Measurements from ENCODE around the gene DPP6. TPM values are rescaled to one million over a fixed set of nuclear protein-coding genes. Genes with fewer than 3 reads are reported as not detected.

Gene DPP6
- total and polyA plus RNA-seq, 2 of the 8 experiments (the other 6 are each of a cell fraction or from before 2014, with no cell fraction given) = 4.7 to 6.8 TPM

DNA sequence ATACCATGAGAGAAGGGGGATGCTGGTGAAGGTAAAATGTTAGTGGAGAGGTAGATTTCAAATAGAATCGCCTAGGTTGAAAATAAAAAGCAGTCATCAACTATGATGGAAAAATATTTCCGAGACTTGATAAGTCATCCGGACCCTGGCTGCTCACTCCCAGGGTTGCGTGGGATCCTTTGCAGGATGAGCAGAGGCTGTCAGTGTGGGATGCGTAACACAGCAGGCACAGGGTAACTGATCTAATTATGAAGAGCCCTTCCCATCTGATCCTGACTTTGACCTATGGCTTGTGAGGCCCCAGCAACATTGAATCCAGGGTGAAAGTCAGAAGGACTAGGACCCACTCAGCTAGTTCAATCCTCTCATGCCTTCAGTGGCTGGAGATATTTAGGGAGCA lies 236.9 kb downstream of the DPP6 start (continued):
- no peak for TF ChIP-seq CTCF (IDR thresholded peaks at IDR 0.05; ENCODE audit: control extremely low read depth in 1 of 3, insufficient read depth in 1 of 3, low read depth in 1 of 3, low read length in 3 of 3)
- TF ChIP-seq GABPA (IDR thresholded peaks at IDR 0.05; ENCODE audit: borderline replicate concordance, insufficient read depth, low read length) = no peak
- no peak for TF ChIP-seq TBP (IDR thresholded peaks at IDR 0.05; ENCODE audit: low read depth, low read length)
- no peak for TF ChIP-seq ZNF274 (IDR thresholded peaks at IDR 0.05; ENCODE audit: borderline replicate concordance, extremely low read depth, low read length)
- no peak for TF ChIP-seq JUND (IDR thresholded peaks at IDR 0.05; ENCODE audit: low read length)
- no peak for TF ChIP-seq SAP30 (IDR thresholded peaks at IDR 0.05; ENCODE audit: insufficient read depth, insufficient replicate concordance, low read length)
- TF ChIP-seq, protein P1, sequence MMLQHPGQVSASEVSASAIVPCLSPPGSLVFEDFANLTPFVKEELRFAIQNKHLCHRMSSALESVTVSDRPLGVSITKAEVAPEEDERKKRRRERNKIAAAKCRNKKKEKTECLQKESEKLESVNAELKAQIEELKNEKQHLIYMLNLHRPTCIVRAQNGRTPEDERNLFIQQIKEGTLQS (IDR thresholded peaks at IDR 0.05; ENCODE audit: insufficient read depth, low read depth, low read length) = no peak
- TF ChIP-seq CBX8 (IDR thresholded peaks at IDR 0.05; ENCODE audit: borderline replicate concordance, low read depth, low read length) = no peak
